ENCODE results near the gene SLC7A6.
A peak's percentile ranks its signal among the peaks of the same experiment; 100 is the strongest.

SLC7A6 gene

DNA sequence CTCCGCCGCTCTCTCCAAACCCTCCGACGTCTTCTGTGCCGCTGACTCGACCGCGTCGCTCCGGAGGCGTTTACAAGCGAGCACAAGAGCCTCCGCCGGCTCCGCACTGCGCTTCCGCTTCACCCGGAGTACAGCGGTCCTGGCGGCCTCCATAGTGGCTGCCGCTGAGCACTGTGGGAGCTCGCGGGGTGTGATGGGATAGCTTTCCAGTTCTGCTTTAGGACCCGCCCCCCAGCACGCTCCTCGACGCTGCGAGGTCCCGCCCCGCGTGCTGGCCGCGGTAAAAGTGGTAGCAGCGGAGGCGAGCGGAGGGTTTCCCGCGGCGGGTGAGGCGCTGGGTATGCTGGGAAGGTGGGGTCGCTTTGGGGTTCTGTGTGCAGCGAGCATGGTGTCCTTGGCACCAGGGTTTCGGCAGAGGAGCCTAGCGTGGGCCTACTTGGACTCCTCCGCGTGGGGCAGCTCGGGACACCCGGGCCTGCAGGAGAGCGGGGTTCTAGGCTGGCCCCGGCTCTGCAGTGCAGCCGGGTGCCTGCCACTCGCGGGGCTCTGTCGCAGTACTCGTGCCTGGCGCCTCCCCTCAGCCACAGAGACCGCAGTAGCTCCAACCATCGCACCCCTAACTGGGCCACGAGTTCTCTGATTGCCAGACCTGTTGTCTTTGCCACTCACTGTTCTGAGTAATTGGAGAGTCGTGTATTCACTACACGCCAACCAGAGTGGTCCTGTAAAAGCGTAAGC, 46.6 kb downstream of the SLC7A6 start, which contains the start of the genes PRMT7 and SLC7A6OS:
Gene PRMT7, plus strand, starts transcription at position 246 of the 738 bp plus-strand sequence. CDS start 4,961 bp downstream, outside the sequence.
Gene SLC7A6OS, minus strand, starts transcription at position 173 of the 738 bp plus-strand sequence. Its CDS starts 20 bp downstream, at position 153.
- DNase-seq = peak; percentile 92 to 93

DNA sequence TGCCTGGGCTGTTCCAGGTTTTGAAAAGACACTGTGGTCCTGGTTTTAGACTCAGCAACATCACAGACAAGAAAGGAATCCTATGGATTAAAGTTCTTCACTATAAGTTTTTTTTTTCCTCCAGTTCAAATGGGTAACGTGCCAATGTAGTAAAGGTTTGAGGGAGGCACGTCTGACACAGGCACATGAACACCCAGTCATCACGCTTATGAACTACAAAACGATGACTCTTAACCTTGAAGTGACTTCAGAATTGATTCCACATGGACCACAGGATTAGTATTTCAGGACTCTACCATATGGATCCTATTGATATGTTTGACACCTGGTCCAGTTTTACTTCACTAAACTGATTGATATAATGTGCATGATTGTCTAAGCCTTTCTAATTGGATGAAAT, 48.8 kb downstream of the SLC7A6 start:
- DNase-seq = no peak

GRCh38 chr16:68319185-68319908, 55.0 kb downstream of the SLC7A6 start:
- DNase-seq = no peak

GRCh38 chr16:68324336-68324735, 60.0 kb downstream of the SLC7A6 start:
- no peak for DNase-seq

- DNase-seq = no peak
Measured at GRCh38 chr16:68324780-68325357, 60.5 kb downstream of the SLC7A6 start.

DNA sequence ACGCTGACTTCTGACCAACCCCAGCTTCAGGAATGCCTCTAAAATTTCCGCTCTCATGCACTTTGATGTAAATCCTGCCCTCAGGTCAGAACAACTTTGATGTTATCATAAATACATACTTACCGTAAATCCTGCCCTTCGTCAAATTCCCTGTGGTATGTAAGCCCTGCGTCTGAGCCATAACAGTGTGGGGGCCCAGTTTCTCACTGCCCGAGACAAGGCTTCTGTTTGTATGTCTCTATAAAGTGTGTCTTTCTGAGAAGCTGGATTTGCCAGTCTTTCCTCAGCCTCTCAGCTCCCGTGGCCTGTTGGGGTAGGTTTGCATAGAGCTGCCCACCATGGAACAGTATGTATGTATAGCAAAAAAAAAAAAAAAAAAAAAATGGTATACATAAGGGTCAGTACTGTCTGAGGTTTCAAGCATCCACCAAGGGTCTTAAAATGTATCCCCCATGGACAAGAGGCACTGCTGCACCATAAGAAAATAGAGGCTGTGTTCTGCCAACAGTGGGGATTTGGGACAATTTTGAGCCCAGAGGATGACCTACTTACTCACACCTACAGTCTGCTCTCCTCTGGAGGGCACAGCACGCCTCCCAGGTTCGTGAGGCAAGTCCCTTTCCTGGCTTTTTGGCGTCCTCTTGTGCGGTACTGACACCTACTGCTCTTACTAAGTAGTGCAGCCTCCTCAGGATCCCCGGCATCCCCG, 64.0 kb downstream of the SLC7A6 start:
- DNase-seq = peak; percentile 72 to 76

- DNase-seq = no peak
Measured at GRCh38 chr16:68328860-68329390, 64.6 kb downstream of the SLC7A6 start.

DNA sequence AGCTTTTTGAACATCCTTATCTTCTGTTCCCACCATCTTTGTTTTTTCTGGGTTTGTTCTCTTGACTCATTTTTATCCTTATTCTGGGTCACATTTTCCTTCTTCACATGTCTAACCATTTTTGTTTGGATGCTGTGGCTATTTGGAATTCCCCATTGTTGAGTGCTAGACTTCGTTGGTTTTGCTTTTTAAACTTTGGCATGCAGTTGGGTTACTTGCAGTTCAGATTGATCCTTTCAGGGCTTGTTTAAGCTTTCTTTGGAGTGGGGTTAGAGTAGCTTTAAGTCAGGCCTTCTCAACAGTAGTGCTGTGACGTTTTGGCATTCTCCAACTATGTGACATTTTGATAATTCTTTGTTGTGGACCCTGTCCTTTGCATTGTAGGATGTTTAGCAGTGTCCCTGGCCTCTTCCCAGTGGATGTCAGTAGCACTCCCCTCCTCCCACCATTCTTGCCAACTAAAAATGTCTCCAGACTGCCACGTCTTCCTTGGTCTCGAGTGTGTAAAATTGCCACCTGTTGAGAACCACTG, 67.6 kb downstream of the SLC7A6 start:
- DNase-seq = no peak

DNA sequence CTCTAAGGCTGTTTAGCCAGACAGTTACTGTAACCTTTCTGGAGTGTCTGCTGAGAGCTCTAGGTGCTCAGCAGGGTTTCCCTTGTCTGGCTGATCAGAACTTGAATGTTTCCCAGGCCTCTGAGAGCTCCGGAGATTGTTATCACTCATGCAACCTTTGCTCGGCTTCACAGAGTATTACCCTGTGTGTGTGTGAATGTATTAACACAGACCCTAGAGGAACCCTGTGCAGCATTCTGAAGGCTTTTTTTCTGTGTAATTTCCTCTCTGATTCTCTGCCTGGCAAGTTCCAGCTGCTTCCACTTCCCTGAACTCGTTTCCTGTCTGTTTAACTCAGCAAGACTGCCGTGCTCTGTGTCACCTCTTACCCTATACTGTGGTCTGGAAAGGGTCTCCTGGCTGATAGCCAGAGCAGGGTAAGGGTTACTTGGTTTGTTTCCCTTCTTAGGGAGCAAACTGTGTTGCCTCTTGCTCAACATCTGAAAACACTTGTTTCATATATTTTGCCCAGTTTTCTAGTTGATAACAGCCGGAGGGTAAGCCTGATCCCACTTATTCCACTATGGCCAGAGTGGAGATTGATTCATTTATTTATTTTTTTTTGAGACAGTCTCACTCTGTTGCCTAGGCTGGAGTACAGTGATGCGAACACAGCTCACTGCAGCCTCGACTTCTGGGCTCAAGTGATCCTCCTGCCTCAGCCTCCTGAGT, 68.2 kb downstream of the SLC7A6 start:
- peak; percentile 96 to 97 for DNase-seq

GRCh38 chr16:68335175-68335574, 70.8 kb downstream of the SLC7A6 start:
- no peak for DNase-seq

DNA sequence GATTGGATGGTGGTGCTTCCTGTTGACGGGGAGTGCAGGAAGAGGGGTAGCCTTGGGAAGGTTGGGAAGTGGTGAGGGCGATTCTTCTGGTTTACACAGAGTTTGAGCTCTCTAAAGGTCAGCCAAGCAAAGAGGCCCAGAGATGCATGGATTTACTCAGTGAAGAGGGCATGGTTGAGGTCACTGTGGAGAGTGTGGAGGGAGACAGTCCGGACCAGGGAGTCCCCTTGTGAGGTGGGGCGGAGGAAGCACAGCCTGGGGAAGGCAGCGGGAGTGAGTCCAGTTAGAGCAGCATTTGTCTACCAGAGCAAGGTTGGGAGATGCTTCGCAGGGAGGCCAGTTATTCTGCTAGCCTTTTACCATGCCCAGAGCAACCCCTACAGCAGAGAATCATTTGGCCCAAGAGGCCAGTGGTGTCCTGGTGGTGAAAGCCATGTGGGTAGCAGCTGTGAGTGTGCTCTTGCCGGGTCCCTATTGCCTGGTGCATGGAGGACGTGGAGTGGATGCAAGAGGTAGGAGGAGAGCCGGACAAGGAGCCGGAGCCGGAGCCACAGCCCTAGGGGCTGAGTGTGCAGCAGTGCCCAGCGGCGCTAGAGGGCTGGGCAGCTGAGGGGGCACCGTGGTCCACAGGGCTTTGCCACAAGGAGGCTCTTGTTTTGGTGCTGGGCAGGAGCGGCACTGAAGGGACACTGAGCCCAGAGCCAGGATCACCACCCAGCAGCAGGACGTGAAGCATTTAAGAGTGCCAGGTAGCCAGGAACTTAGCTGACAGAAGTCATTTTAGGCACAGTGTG, 74.2 kb downstream of the SLC7A6 start:
- DNase-seq = no peak

DNA sequence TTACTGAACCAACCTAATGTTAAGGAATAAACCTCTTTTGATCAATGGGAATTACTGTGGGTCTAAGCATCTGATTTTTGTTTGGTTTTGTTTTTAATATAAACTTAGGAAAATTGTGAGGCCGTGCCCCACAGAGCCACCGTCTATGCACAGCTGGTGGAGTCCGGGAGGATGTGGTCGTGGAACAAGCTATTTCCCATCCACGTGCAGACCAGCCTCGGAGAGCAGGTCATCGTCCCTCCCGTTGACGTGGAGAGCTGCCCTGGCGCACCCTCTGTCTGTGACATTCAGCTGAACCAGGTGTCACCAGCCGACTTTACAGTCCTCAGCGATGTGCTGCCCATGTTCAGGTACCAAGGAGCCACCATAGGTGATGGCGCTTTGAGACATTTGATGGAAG, 74.9 kb downstream of the SLC7A6 start:
- DNase-seq = no peak

- no peak for DNase-seq
Measured at GRCh38 chr16:68342620-68343019, 78.3 kb downstream of the SLC7A6 start.

GRCh38 chr16:68343137-68343536, 78.8 kb downstream of the SLC7A6 start:
- DNase-seq = no peak

DNA sequence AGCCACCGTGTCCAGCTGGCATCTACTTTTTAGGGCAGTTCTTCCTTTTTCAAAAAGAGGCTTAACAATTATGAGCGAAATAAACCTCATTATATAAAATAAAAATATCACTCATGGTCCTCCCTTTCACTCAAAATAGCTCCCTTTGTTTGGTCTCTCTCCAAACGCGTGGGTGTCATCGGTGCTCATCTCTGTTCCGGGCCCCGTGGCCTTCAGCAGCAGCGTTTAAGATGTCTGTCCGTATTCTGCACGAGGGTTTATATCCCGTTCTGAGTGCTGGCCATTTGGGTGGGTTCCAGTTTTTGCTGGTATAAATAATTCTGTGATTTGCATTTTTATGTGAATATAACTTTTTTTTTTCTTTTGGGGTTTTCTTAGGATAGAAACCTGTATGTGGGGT, 79.9 kb downstream of the SLC7A6 start:
- no peak for DNase-seq

DNA sequence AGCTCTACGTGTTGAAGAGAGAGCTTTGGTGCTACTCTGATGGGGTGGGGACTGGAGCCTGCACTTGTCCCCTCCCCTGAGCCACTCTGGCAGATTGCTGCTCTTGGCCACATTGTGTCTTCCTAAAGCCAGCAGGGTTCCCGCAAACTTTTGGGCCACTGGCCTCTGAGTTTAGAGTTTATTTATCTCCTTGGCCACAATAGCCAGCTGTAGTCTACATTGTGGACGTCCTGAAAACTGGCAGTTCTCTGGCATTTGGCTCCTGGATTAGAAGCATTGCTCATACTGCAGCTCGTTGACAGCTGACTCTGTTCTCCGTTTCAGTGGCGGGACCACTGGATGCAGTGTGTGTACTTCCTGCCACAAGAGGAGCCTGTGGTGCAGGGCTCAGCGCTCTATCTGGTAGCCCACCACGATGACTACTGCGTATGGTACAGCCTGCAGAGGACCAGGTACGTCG, 81.1 kb downstream of the SLC7A6 start:
- no peak for DNase-seq

DNA sequence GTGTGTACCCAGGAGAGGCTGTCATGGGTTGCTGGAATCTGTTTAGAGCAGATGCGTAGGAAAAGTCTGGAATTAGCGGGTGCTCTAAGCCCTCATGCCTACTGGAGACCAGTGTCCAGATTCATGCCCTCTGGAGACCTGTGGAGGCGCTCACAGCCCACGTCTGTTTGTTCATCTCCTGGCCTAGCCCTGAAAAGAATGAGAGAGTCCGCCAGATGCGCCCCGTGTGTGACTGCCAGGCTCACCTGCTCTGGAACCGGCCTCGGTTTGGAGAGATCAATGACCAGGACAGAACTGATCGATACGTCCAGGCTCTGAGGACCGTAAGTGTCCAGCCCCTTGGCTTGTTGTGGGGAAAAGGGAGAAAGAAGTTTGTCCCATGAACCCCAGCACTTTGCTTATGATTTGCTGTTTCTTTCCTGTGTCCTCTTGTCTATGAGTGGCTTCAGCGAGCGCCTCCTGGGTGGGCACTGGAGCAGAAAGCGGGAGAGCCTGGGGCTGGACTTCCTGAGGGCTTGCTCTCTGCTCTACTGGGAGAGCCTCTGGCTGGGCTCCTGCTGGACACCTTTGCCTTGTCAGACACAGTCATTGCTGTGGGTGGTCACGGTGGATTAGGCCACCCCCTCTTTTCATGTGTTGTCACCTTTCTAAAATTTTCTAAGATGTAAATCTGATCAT, 81.8 kb downstream of the SLC7A6 start:
- no peak for DNase-seq

- DNase-seq = no peak
Measured at GRCh38 chr16:68346892-68347480, 82.7 kb downstream of the SLC7A6 start.

- DNase-seq = no peak
Measured at GRCh38 chr16:68347605-68348004, 83.3 kb downstream of the SLC7A6 start.
